SU-DHL-6 (cell line): ENCODE data around the gene U2AF1L4.

Experiments used
- CTCF ChIP-seq: fragments of 200-600 bp; sonication (generic); IDR thresholded peaks from one replicate; pipeline ENCODE4 v1.5.1; 2017; ENCODE audit warnings: antibody characterized with exemption, mild to moderate bottlenecking, low read length, moderate library complexity; ENCODE audit not compliant: insufficient read depth, poor library complexity, severe bottlenecking
- EZH2phosphoT487 ChIP-seq: fragments of 200-600 bp; sonication (generic), shearing (Covaris generic); conservative IDR thresholded peaks from 2 replicates; pipeline ENCODE4 v1.6.1; 2018; ENCODE audit warnings: mild to moderate bottlenecking, antibody characterized with exemption, low read length, moderate library complexity, mixed read lengths

- TF ChIP-seq CTCF = no peak
- TF ChIP-seq EZH2phosphoT487 = no peak
Measured at GRCh38 chr19:35715355-35715809, 29.8 kb downstream of the U2AF1L4 start.
